CD4-positive, alpha-beta memory T cell (primary cell): Measurements from ENCODE around the gene SLX9. TPM values are rescaled to one million over a fixed set of nuclear protein-coding genes. Genes with fewer than 3 reads are reported as not detected.

ENCODE experiments used
- CTCF ChIA-PET: fragments of 350-600 bp; sonication (Branson Sonifier 250); formaldehyde crosslinking; loops from one replicate; lab custom pipeline; 2021; ENCODE audit warnings: inconsistent platforms; ENCODE audit not compliant: partially characterized antibody; lab: Charles Lee
- POLR2A ChIA-PET: fragments of 350-600 bp; sonication (Branson Sonifier 250); formaldehyde crosslinking; loops from one replicate; lab custom pipeline; 2021; ENCODE audit not compliant: partially characterized antibody; lab: Charles Lee
- DNase-seq, 5 donors: peaks; one replicate each; pipeline versions ENCODE4 v3.0.0 to v3.0.0-alpha.2; 2020 to 2022; ENCODE audit warnings: mixed read lengths in 1 of 5
- H3K27ac ChIP-seq: one replicate; pipeline ENCODE4 v1.7.0; 2013; ENCODE audit warnings: low read depth, low read length
- H3K27me3 ChIP-seq: 2 replicates; pipeline ENCODE4 v1.7.0; 2013; ENCODE audit warnings: mild to moderate bottlenecking, low read length, moderate library complexity; ENCODE audit not compliant: insufficient read depth
- H3K36me3 ChIP-seq: 2 replicates; pipeline ENCODE4 v1.7.0; 2013; ENCODE audit warnings: mild to moderate bottlenecking, low read length, moderate library complexity; ENCODE audit not compliant: insufficient read depth
- H3K4me1 ChIP-seq: 2 replicates; pipeline ENCODE4 v1.7.0; 2013; ENCODE audit warnings: mild to moderate bottlenecking, low read length, moderate library complexity; ENCODE audit not compliant: insufficient read depth
- H3K4me3 ChIP-seq, 2 donors: one replicate each; pipeline ENCODE4 v1.7.0; 2013; ENCODE audit warnings: low read length in 2 of 2, mild to moderate bottlenecking in 1 of 2
- H3K9me3 ChIP-seq, 2 donors: one replicate each; pipeline ENCODE4 v1.7.0; 2013; ENCODE audit warnings: low read length in 2 of 2, control low read depth in 1 of 2; ENCODE audit not compliant: control insufficient read depth in 1 of 2
- H3K27ac Mint-ChIP-seq, 7 donors: one replicate each; pipeline ENCODE4 v1.8.0; 2020 to 2021; ENCODE audit warnings: mixed read lengths in 7 of 7, mild to moderate bottlenecking in 6 of 7, inconsistent platforms in 3 of 7, moderate library complexity in 3 of 7
- H3K27me3 Mint-ChIP-seq, 2 donors: one replicate each; pipeline ENCODE4 v1.8.0; 2020 to 2021; ENCODE audit warnings: mixed read lengths in 2 of 2
- H3K36me3 Mint-ChIP-seq, 2 donors: one replicate each; pipeline ENCODE4 v1.8.0; 2020 to 2021; ENCODE audit warnings: mixed read lengths in 2 of 2, inconsistent platforms in 1 of 2, mild to moderate bottlenecking in 1 of 2
- H3K4me1 Mint-ChIP-seq, 4 donors: one replicate each; pipeline ENCODE4 v1.8.0; 2020 to 2021; ENCODE audit warnings: mixed read lengths in 4 of 4, mild to moderate bottlenecking in 1 of 4
- H3K4me3 Mint-ChIP-seq, 8 donors: one replicate each; pipeline ENCODE4 v1.8.0; 2020 to 2021; ENCODE audit warnings: mixed read lengths in 8 of 8, mild to moderate bottlenecking in 7 of 8, moderate library complexity in 6 of 8, inconsistent platforms in 3 of 8
- H3K9me3 Mint-ChIP-seq, 8 donors: one replicate each; pipeline ENCODE4 v1.8.0; 2020 to 2021; ENCODE audit warnings: mixed read lengths in 8 of 8, mild to moderate bottlenecking in 5 of 8, inconsistent platforms in 3 of 8, moderate library complexity in 1 of 8
- intact Hi-C: fragments of 100-400 bp; cut with micrococcal nuclease; formaldehyde crosslinking; loops from one replicate; pipeline ENCODE4 v1.15.1; 2023
- polyA plus RNA-seq, 2 donors: library from polyadenylated mRNA; unstranded; fragments of 300-500 nt; fragmentation: Illumina TruSeq; gene quantifications; one replicate each; pipeline ENCODE4 v1.2.3, GENCODE V29; 2021
- total RNA-seq, 2 experiments: library from RNA; stranded (reverse); gene quantifications; one replicate each; pipeline ENCODE4 v1.2.3, GENCODE V29; 2021

Gene SLX9
- total and polyA plus RNA-seq, 4 experiments from 2014 or later: 9.4 to 21.6 (median 15.4) TPM

DNA sequence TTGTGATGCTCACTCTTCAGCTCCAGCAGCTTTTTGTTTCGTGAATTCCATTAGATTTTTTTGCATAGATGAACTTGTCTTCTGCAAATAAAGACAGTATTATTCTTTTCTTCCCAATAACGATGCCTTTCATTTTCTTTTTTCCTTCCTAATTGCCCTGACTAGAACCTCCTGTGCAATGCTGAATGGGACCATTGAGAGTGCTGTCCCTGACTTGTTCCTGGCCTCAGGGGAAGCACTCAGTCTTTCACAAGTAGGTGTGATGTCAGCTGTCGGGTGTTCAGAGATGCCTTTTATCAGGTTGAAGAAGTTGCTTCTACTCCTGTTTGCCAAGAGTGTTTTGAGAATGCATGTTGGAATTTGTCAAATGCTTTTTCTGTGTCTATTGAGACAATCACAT is 70.3 kb downstream of the SLX9 start:
- H3K4me3 Mint-ChIP-seq: no peak overlapping the region
- no peaks in the 10 kb centered on the region for H3K4me1 Mint-ChIP-seq
- no peak for DNase-seq
- Histone ChIP-seq H3K36me3 (no peaks in the 10 kb centered on the region), H3K27me3 (no peaks in the 10 kb centered on the region), H3K4me3 (no peak overlapping the region), H3K27ac (no peak overlapping the region), H3K9me3 (no peaks in the 10 kb centered on the region), H3K4me1 (no peaks in the 10 kb centered on the region)
- peaks cover 9 to 17% of the 10 kb centered on the region in 2 donors for H3K27me3 Mint-ChIP-seq
- H3K27ac Mint-ChIP-seq: no peak overlapping the region
- ChIA-PET POLR2A (no interaction called here), CTCF (interaction anchor here (0.9 to 1.4 kb wide), 2 partner anchors 60 to 118 kb away, joined by 3 read pairs; no protein-coding TSS in a partner anchor)
- H3K9me3 Mint-ChIP-seq: peaks cover 0 to 10% (median 2%) of the 10 kb centered on the region in 8 donors
- no peaks in the 10 kb centered on the region for H3K36me3 Mint-ChIP-seq
- intact Hi-C loops: no loop called here

DNA sequence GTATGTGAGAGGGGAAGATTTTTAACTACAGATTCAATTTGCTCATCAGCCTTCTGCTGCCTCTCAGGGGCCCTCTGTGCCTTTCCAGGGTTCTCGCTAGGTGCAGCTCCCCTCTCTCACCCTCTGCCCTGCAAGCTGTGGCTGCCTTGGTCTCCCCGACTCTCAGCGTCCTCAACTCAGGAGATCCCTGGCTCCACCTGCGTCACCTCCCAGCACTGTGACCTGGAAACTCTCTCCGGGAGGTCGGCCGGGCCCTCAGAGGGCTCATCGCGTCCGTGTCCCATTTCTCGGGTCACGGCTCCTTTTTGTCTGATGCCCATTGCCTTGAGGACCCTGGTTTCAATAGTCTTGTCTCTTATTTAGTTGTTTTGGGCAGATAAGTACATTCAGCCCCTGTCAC is 71.0 kb downstream of the SLX9 start:
- Mint-ChIP-seq H3K27ac (no peak overlapping the region), H3K4me1 (no peaks in the 10 kb centered on the region), H3K27me3 (peaks cover 13 to 22% of the 10 kb centered on the region in 2 donors), H3K9me3 (peaks cover 0 to 8% (median under 1%) of the 10 kb centered on the region in 8 donors), H3K36me3 (no peaks in the 10 kb centered on the region), H3K4me3 (no peak overlapping the region)
- Histone ChIP-seq H3K27me3 (no peaks in the 10 kb centered on the region), H3K27ac (no peak overlapping the region), H3K36me3 (no peaks in the 10 kb centered on the region), H3K4me3 (no peak overlapping the region), H3K4me1 (no peaks in the 10 kb centered on the region), H3K9me3 (no peaks in the 10 kb centered on the region)
- CTCF ChIA-PET: interaction anchor here (0.9 to 1.4 kb wide), 2 partner anchors 61 to 117 kb away, joined by 3 read pairs; no protein-coding TSS in a partner anchor
- POLR2A ChIA-PET: no interaction called here
- intact Hi-C loops: no loop called here
- DNase-seq: no peak

DNA sequence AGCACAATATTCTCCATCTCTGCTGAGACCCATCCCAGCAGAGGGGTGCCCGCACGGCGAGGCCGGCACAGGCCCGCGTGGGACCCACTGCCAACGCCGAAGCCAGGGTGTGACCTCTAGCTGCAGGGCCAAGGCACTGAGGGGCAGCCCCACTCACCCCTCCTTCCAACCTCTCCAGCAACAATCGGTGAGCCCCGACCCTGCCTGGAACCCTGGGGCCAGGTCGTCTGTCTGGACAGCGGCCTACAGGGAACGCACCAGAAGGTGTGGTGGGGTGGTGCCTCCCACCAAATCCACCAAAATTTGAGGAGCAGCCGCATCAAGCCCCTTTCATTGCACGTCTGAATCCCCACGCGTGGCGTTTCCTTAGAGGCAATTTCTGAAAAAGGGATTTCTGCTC is 71.6 kb downstream of the SLX9 start:
- H3K4me1 ChIP-seq: no peaks in the 10 kb centered on the region
- H3K36me3 ChIP-seq: no peaks in the 10 kb centered on the region
- no peak for DNase-seq
- Mint-ChIP-seq H3K4me1 (no peaks in the 10 kb centered on the region), H3K27ac (no peak overlapping the region), H3K9me3 (peaks cover 0 to 3% (median 0%) of the 10 kb centered on the region in 8 donors), H3K4me3 (no peak overlapping the region), H3K27me3 (peaks cover 18 to 28% of the 10 kb centered on the region in 2 donors), H3K36me3 (no peaks in the 10 kb centered on the region)
- CTCF ChIA-PET: interaction anchor here (1.1 kb wide), 1 partner anchor 126 kb away, joined by 3 read pairs; no protein-coding TSS in a partner anchor
- no peak overlapping the region for H3K27ac ChIP-seq
- no peak overlapping the region for H3K4me3 ChIP-seq
- POLR2A ChIA-PET: no interaction called here
- H3K27me3 ChIP-seq: no peaks in the 10 kb centered on the region
- intact Hi-C loops: no loop called here
- no peaks in the 10 kb centered on the region for H3K9me3 ChIP-seq

DNA sequence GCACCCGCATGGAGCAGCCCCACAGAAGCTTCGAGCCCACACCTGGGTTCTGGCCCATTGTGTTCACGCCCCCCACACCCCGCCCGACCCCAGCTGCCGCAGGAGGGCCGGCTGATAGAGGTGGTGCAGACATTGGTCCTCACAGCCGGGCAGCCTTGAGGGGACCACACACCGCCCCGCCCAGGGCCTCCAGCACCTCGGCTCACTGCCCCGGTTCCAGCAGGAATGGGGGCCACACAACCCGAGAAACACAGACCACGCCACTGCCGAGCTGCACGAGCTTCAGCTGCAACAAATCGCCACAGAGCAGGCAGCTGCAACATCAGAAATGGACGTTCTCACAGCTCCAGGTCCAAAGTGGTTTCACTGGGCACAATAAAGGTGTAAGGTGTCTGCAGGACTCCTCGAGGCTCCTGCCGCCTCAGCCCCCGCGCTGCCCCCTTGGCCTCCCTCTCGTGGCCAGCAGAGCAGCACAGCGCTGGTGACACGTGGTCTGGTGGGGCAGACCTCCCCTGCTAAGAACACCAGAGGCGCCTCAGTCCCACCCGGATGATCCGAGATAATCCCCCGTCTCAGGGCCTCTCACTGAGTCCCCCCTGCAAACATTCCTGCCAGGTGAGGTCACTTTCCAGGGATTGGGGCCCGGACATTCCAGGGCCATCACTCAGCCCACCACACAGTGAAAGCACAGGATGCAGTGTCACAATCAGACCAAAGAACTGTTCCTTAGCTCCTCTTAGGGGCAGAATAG is 72.3 kb downstream of the SLX9 start:
- no peak overlapping the region for H3K4me3 ChIP-seq
- no peaks in the 10 kb centered on the region for H3K36me3 ChIP-seq
- intact Hi-C loops: no loop called here
- POLR2A ChIA-PET: no interaction called here
- H3K27me3 ChIP-seq: peaks cover 2% of the 10 kb centered on the region
- H3K27me3 Mint-ChIP-seq: peaks cover 21 to 31% of the 10 kb centered on the region in 2 donors
- CTCF ChIA-PET: interaction anchor here (1.1 kb wide), 1 partner anchor 125 kb away, joined by 3 read pairs; no protein-coding TSS in a partner anchor
- H3K4me1 ChIP-seq: no peaks in the 10 kb centered on the region
- peaks cover 0 to 3% (median 0%) of the 10 kb centered on the region in 8 donors for H3K9me3 Mint-ChIP-seq
- no peak overlapping the region for H3K27ac Mint-ChIP-seq
- H3K4me1 Mint-ChIP-seq: no peaks in the 10 kb centered on the region
- no peak for DNase-seq
- H3K27ac ChIP-seq: no peak overlapping the region
- no peak overlapping the region for H3K4me3 Mint-ChIP-seq
- H3K9me3 ChIP-seq: no peaks in the 10 kb centered on the region
- no peaks in the 10 kb centered on the region for H3K36me3 Mint-ChIP-seq

DNA sequence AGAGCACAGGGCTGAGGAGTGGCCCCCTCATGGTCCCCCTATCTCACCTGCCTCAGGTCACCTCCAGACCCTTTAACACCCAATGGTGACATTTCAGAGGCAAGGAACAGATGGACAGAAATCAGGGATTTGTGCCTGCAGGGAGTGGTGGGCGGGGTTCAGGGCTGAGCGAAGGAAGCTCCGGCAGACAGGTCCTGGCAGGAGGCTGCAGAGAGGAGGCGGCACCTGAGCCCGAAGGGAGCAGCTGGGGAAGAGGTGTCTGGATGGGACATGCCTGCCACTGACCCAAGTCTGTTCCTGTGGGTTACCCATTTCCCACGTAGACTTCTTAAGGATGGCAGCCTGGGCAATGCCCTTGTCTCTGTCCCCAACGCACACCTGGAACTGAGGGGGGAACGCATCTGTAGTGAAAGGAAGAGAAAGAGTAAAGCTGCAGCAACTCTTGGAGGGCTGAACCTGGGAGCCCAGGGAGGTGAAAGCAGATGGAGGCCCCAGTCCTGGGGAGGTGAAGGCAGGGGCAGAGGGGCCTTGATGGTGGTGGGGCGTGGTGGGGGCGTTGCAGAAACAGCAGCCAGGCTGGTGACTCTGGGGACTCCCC is 72.9 kb downstream of the SLX9 start:
- Mint-ChIP-seq H3K27me3 (peaks cover 25 to 38% of the 10 kb centered on the region in 2 donors), H3K27ac (no peak overlapping the region), H3K36me3 (no peaks in the 10 kb centered on the region), H3K4me3 (no peak overlapping the region), H3K4me1 (peaks cover 2 to 5% (median 4%) of the 10 kb centered on the region in 4 donors), H3K9me3 (no peaks in the 10 kb centered on the region)
- ChIA-PET CTCF (no interaction called here), POLR2A (no interaction called here)
- no peak overlapping the region for H3K27ac ChIP-seq
- H3K4me1 ChIP-seq: peaks cover under 1% of the 10 kb centered on the region
- intact Hi-C loops: no loop called here
- no peak for DNase-seq
- H3K4me3 ChIP-seq: no peak overlapping the region
- no peaks in the 10 kb centered on the region for H3K36me3 ChIP-seq
- H3K27me3 ChIP-seq: peaks cover 9% of the 10 kb centered on the region
- no peaks in the 10 kb centered on the region for H3K9me3 ChIP-seq

DNA sequence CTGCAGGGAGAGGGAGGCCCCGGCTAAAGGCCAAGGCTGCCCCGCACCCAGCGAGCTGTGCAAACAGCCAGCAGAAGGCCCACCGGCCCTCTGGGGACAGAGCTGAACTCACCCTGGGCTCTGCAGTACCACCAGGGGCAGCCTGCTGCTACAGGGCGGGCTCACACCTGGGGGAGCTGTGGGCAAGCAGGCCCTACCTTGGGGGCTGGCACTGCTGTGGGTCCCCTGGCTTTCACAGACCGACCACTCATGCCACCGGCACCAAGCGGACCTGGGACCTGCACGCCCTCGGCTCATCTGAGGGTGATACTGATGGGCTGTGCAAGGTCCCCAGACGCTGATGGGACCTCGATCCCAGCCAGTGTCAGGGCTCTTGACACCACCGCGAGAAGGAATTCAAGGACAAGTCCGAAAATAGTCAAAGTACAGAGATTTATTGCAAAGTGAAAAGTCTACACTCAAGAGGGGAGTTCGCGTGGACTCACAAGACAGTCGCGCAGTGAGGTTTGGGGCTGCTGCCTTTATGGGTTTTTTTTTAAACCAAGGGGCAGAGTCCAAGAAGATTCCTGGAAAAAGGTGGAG is 73.5 kb downstream of the SLX9 start:
- DNase-seq: no peak
- intact Hi-C loops: no loop called here
- POLR2A ChIA-PET: no interaction called here
- Mint-ChIP-seq H3K4me1 (peaks cover 4 to 9% (median 7%) of the 10 kb centered on the region in 4 donors), H3K27me3 (peaks cover 26 to 41% of the 10 kb centered on the region in 2 donors), H3K36me3 (no peaks in the 10 kb centered on the region), H3K9me3 (no peaks in the 10 kb centered on the region), H3K4me3 (peak overlapping the region in 1 of 8 donors; percentile 27), H3K27ac (peak overlapping the region in 1 of 7 donors; percentile 50)
- H3K27me3 ChIP-seq: peaks cover 12% of the 10 kb centered on the region
- H3K36me3 ChIP-seq: no peaks in the 10 kb centered on the region
- H3K9me3 ChIP-seq: no peaks in the 10 kb centered on the region
- H3K27ac ChIP-seq: no peak overlapping the region
- peaks cover 6% of the 10 kb centered on the region for H3K4me1 ChIP-seq
- H3K4me3 ChIP-seq: no peak overlapping the region
- CTCF ChIA-PET: interaction anchor here (1.7 kb wide), 1 partner anchor 125 kb away, joined by 3 read pairs; no protein-coding TSS in a partner anchor
